Muscle layer of duodenum (tissue), 2 donors: ENCODE data around the gene PDGFD.

Source experiments
- H3K27ac ChIP-seq: one replicate; pipeline ENCODE4 v1.7.0; 2013; ENCODE audit warnings: mild to moderate bottlenecking, low read length
- H3K27me3 ChIP-seq: one replicate; pipeline ENCODE4 v1.7.0; 2013; ENCODE audit warnings: low read depth, mild to moderate bottlenecking, control low read depth, low read length
- H3K36me3 ChIP-seq, 2 donors: one replicate each; pipeline ENCODE4 v1.7.0; 2013; ENCODE audit warnings: low read length in 2 of 2, control low read depth in 1 of 2, mild to moderate bottlenecking in 1 of 2; ENCODE audit not compliant: insufficient read depth in 2 of 2, control insufficient read depth in 1 of 2
- H3K4me1 ChIP-seq, 2 donors: one replicate each; pipeline ENCODE4 v1.7.0; 2013; ENCODE audit warnings: low read length in 2 of 2, mild to moderate bottlenecking in 2 of 2, control low read depth in 1 of 2, moderate library complexity in 1 of 2; ENCODE audit not compliant: insufficient read depth in 2 of 2, control insufficient read depth in 1 of 2
- H3K4me3 ChIP-seq, 2 donors: one replicate each; pipeline ENCODE4 v1.7.0; 2013; ENCODE audit warnings: low read length in 2 of 2, low read depth in 1 of 2, mild to moderate bottlenecking in 1 of 2
- H3K9me3 ChIP-seq, 2 donors: one replicate each; pipeline ENCODE4 v1.7.0; 2013; ENCODE audit warnings: low read length in 2 of 2, control low read depth in 1 of 2, mild to moderate bottlenecking in 1 of 2; ENCODE audit not compliant: control insufficient read depth in 1 of 2
- donor health status: healthy.

Gene PDGFD

GRCh38 chr11:104118105-104118744, 45.7 kb downstream of the PDGFD start:
- no peaks in the 10 kb centered on the region for H3K27me3 ChIP-seq
- no peak overlapping the region for H3K27ac ChIP-seq
- H3K9me3 ChIP-seq, result no peaks in the 10 kb centered on the region
- H3K4me3 ChIP-seq, result no peak overlapping the region
- H3K36me3 ChIP-seq, result no peaks in the 10 kb centered on the region
- H3K4me1 ChIP-seq, result no peaks in the 10 kb centered on the region

GRCh38 chr11:104113541-104113940, 50.4 kb downstream of the PDGFD start:
- no peak overlapping the region for H3K27ac ChIP-seq
- H3K4me1 ChIP-seq, result no peaks in the 10 kb centered on the region
- no peaks in the 10 kb centered on the region for H3K27me3 ChIP-seq
- H3K36me3 ChIP-seq, result no peaks in the 10 kb centered on the region
- no peaks in the 10 kb centered on the region for H3K9me3 ChIP-seq
- no peak overlapping the region for H3K4me3 ChIP-seq

GRCh38 chr11:104106136-104106754, 57.7 kb downstream of the PDGFD start:
- no peaks in the 10 kb centered on the region for H3K4me1 ChIP-seq
- no peaks in the 10 kb centered on the region for H3K9me3 ChIP-seq
- no peaks in the 10 kb centered on the region for H3K36me3 ChIP-seq
- no peak overlapping the region for H3K27ac ChIP-seq
- H3K27me3 ChIP-seq, result no peaks in the 10 kb centered on the region
- H3K4me3 ChIP-seq, result no peak overlapping the region

- no peak overlapping the region for H3K4me3 ChIP-seq
- no peaks in the 10 kb centered on the region for H3K27me3 ChIP-seq
- no peaks in the 10 kb centered on the region for H3K4me1 ChIP-seq
- H3K27ac ChIP-seq, result no peak overlapping the region
- no peaks in the 10 kb centered on the region for H3K9me3 ChIP-seq
- H3K36me3 ChIP-seq, result no peaks in the 10 kb centered on the region
Measured at GRCh38 chr11:104105155-104105554, 58.8 kb downstream of the PDGFD start.

GRCh38 chr11:104104664-104105063, 59.3 kb downstream of the PDGFD start:
- H3K27ac ChIP-seq, result no peak overlapping the region
- H3K4me1 ChIP-seq, result no peaks in the 10 kb centered on the region
- H3K9me3 ChIP-seq, result no peaks in the 10 kb centered on the region
- no peaks in the 10 kb centered on the region for H3K36me3 ChIP-seq
- no peak overlapping the region for H3K4me3 ChIP-seq
- H3K27me3 ChIP-seq, result no peaks in the 10 kb centered on the region

GRCh38 chr11:104104201-104104600, 59.7 kb downstream of the PDGFD start:
- no peaks in the 10 kb centered on the region for H3K27me3 ChIP-seq
- no peak overlapping the region for H3K27ac ChIP-seq
- no peak overlapping the region for H3K4me3 ChIP-seq
- H3K9me3 ChIP-seq, result no peaks in the 10 kb centered on the region
- no peaks in the 10 kb centered on the region for H3K4me1 ChIP-seq
- no peaks in the 10 kb centered on the region for H3K36me3 ChIP-seq

- H3K4me1 ChIP-seq, result no peaks in the 10 kb centered on the region
- no peaks in the 10 kb centered on the region for H3K9me3 ChIP-seq
- no peaks in the 10 kb centered on the region for H3K27me3 ChIP-seq
- no peak overlapping the region for H3K4me3 ChIP-seq
- no peak overlapping the region for H3K27ac ChIP-seq
- no peaks in the 10 kb centered on the region for H3K36me3 ChIP-seq
Measured at GRCh38 chr11:104098555-104098954, 65.4 kb downstream of the PDGFD start.

- no peaks in the 10 kb centered on the region for H3K27me3 ChIP-seq
- H3K9me3 ChIP-seq, result no peaks in the 10 kb centered on the region
- H3K27ac ChIP-seq, result no peak overlapping the region
- no peaks in the 10 kb centered on the region for H3K36me3 ChIP-seq
- H3K4me3 ChIP-seq, result no peak overlapping the region
- H3K4me1 ChIP-seq, result no peaks in the 10 kb centered on the region
Measured at GRCh38 chr11:104098132-104098531, 65.8 kb downstream of the PDGFD start.

- Histone ChIP-seq H3K27ac (no peak overlapping the region), H3K9me3 (no peaks in the 10 kb centered on the region), H3K4me3 (no peak overlapping the region), H3K36me3 (no peaks in the 10 kb centered on the region), H3K4me1 (no peaks in the 10 kb centered on the region), H3K27me3 (no peaks in the 10 kb centered on the region)
Measured at GRCh38 chr11:104096900-104097299, 67.0 kb downstream of the PDGFD start.

- Histone ChIP-seq H3K27ac (no peak overlapping the region), H3K27me3 (no peaks in the 10 kb centered on the region), H3K9me3 (no peaks in the 10 kb centered on the region), H3K36me3 (no peaks in the 10 kb centered on the region), H3K4me3 (no peak overlapping the region), H3K4me1 (no peaks in the 10 kb centered on the region)
Measured at GRCh38 chr11:104095791-104096190, 68.2 kb downstream of the PDGFD start.

GRCh38 chr11:104094576-104094975, 69.4 kb downstream of the PDGFD start:
- Histone ChIP-seq H3K27me3 (no peaks in the 10 kb centered on the region), H3K4me1 (no peaks in the 10 kb centered on the region), H3K27ac (no peak overlapping the region), H3K4me3 (no peak overlapping the region), H3K9me3 (no peaks in the 10 kb centered on the region), H3K36me3 (no peaks in the 10 kb centered on the region)
